Vagina (tissue), 2 donors: ENCODE data around the gene PRR13. TPM values are rescaled to one million over a fixed set of nuclear protein-coding genes. Genes with fewer than 3 reads are reported as not detected.
"Not testable (repeated sequence)": the region's sequence is repeated elsewhere in the genome, so short reads cannot be mapped to it uniquely, and the experiment has no call there.

Experiments
- DNase-seq, 2 donors: peaks; one replicate each; pipeline ENCODE4 v3.0.0-alpha.2; 2017; ENCODE audit errors: extremely low spot score in 2 of 2
- H3K27ac ChIP-seq: fragments of 200-600 bp; sonication (generic); one replicate; pipeline ENCODE4 v1.5.1; 2019
- H3K27me3 ChIP-seq: fragments of 200-600 bp; sonication (generic); one replicate; pipeline ENCODE4 v1.5.1; 2019
- H3K36me3 ChIP-seq, 2 donors: fragments of 200-600 bp; sonication (generic); one replicate each; pipeline ENCODE4 v1.5.1; 2017 to 2019
- H3K4me1 ChIP-seq: fragments of 200-600 bp; sonication (generic); one replicate; pipeline ENCODE4 v1.5.1; 2019
- H3K4me3 ChIP-seq, 2 donors: fragments of 200-600 bp; sonication (generic); 1 replicate in 1 of 2; 2 replicates in 1 of 2; pipeline ENCODE4 v1.5.1; 2016 to 2019
- H3K9me3 ChIP-seq: fragments of 200-600 bp; sonication (generic); one replicate; pipeline ENCODE4 v1.5.1; 2019
- POLR2A ChIP-seq, 2 donors: fragments of 450-650 bp; IDR thresholded peaks; one replicate each; pipeline ENCODE4 v1.6.1; 2017; ENCODE audit warnings: antibody characterized with exemption in 2 of 2, mild to moderate bottlenecking in 2 of 2, moderate library complexity in 2 of 2
- POLR2AphosphoS5 ChIP-seq, 2 donors: sonication (generic); formaldehyde crosslinking; IDR thresholded peaks; one replicate each; pipeline ENCODE4 v1.9.0; 2017; ENCODE audit warnings: antibody characterized with exemption in 2 of 2, mild to moderate bottlenecking in 2 of 2, low read depth in 1 of 2; ENCODE audit not compliant: insufficient read depth in 1 of 2
- intact Hi-C: fragments of 100-400 bp; cut with DNase I; formaldehyde crosslinking; loops from one replicate; pipeline ENCODE4 v1.15.1; 2023
- total RNA-seq: library from RNA; depleted of rRNA; stranded (reverse); fragments of >200 nt; gene quantifications from one replicate; pipeline ENCODE4 v1.2.3, GENCODE V29; 2016
- TF ChIP-seq, protein P1 (sequence below), 3 experiments: fragments of 450-650 bp in 2 of 3; fragments of 200-600 bp in 1 of 3; sonication (generic) in 1 of 3; IDR thresholded peaks; one replicate each; pipeline ENCODE4 v1.5.1; 2017 to 2019; ENCODE audit warnings: antibody characterized with exemption in 3 of 3, mild to moderate bottlenecking in 2 of 3, moderate library complexity in 2 of 3

The PRR13 gene
- total RNA-seq, 1 donor from 2014 or later = 54.0 TPM

- no peaks in the 10 kb centered on the region for H3K4me1 ChIP-seq
- intact Hi-C loops = no loop called here
- no peaks in the 10 kb centered on the region for H3K9me3 ChIP-seq
- TF ChIP-seq POLR2AphosphoS5 (IDR thresholded peaks at IDR 0.05; ENCODE audit: insufficient read depth in 1 of 2, low read depth in 1 of 2) (peak in 1 of 2 donors; percentile 46), POLR2A (IDR thresholded peaks at IDR 0.05) (no peak)
- TF ChIP-seq, protein P1, sequence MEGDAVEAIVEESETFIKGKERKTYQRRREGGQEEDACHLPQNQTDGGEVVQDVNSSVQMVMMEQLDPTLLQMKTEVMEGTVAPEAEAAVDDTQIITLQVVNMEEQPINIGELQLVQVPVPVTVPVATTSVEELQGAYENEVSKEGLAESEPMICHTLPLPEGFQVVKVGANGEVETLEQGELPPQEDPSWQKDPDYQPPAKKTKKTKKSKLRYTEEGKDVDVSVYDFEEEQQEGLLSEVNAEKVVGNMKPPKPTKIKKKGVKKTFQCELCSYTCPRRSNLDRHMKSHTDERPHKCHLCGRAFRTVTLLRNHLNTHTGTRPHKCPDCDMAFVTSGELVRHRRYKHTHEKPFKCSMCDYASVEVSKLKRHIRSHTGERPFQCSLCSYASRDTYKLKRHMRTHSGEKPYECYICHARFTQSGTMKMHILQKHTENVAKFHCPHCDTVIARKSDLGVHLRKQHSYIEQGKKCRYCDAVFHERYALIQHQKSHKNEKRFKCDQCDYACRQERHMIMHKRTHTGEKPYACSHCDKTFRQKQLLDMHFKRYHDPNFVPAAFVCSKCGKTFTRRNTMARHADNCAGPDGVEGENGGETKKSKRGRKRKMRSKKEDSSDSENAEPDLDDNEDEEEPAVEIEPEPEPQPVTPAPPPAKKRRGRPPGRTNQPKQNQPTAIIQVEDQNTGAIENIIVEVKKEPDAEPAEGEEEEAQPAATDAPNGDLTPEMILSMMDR (IDR thresholded peaks at IDR 0.05) = no peak
- no peak for DNase-seq
- H3K4me3 ChIP-seq = no peak overlapping the region
- no peaks in the 10 kb centered on the region for H3K27me3 ChIP-seq
- no peaks in the 10 kb centered on the region for H3K36me3 ChIP-seq
- H3K27ac ChIP-seq = no peak overlapping the region
These were observed 13.5 kb upstream of the PRR13 start for GRCh38 chr12:53427905-53428594.

- intact Hi-C loops = no loop called here
- Histone ChIP-seq H3K9me3 (no peaks in the 10 kb centered on the region), H3K36me3 (no peaks in the 10 kb centered on the region), H3K4me3 (no peak overlapping the region), H3K4me1 (no peaks in the 10 kb centered on the region), H3K27me3 (no peaks in the 10 kb centered on the region), H3K27ac (no peak overlapping the region)
- no peak for TF ChIP-seq POLR2AphosphoS5 (IDR thresholded peaks at IDR 0.05; ENCODE audit: insufficient read depth in 1 of 2, low read depth in 1 of 2)
- TF ChIP-seq POLR2A (IDR thresholded peaks at IDR 0.05) = no peak
- TF ChIP-seq, protein P1 (IDR thresholded peaks at IDR 0.05) = no peak
- no peak for DNase-seq
These were observed 12.8 kb upstream of the PRR13 start for GRCh38 chr12:53428741-53429140.

DNA sequence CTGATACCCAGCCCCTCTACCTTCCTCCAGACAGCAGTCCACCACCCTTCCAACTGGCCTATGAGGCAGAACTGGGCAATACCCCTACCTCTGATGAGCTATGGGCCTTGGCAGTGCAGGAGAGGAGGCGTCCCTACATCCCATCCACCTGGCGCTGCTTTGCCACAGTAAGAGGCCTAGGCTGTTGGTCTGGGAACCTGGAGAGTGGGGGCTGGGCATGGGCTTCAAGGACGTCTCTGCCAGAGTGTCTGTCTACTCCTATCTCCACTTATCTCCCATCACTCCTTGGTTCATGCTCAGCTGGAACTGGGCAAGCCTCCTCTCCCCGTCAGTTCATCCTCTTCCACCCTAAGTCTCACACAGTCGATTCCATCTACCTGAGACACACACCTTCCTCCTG is 11.4 kb upstream of the PRR13 start:
- Histone ChIP-seq H3K4me3 (no peak overlapping the region), H3K27ac (no peak overlapping the region), H3K27me3 (no peaks in the 10 kb centered on the region), H3K9me3 (no peaks in the 10 kb centered on the region), H3K36me3 (no peaks in the 10 kb centered on the region), H3K4me1 (no peaks in the 10 kb centered on the region)
- no peak for DNase-seq
- intact Hi-C loops = no loop called here
- TF ChIP-seq, protein P1 (IDR thresholded peaks at IDR 0.05) = no peak
- TF ChIP-seq POLR2AphosphoS5 (IDR thresholded peaks at IDR 0.05; ENCODE audit: insufficient read depth in 1 of 2, low read depth in 1 of 2) (no peak), POLR2A (IDR thresholded peaks at IDR 0.05) (no peak)

DNA sequence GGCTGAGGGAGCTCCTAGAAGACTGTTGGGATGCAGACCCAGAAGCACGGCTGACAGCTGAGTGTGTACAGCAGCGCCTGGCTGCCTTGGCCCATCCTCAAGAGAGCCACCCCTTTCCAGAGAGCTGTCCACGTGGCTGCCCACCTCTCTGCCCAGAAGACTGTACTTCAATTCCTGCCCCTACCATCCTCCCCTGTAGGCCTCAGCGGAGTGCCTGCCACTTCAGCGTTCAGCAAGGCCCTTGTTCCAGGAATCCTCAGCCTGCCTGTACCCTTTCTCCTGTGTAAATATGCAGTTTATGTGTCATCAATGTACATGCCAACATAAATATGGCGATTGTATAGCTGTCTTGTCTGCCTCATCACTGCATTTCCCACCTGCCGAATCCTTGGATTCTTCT is 10.3 kb upstream of the PRR13 start:
- DNase-seq = no peak
- no peaks in the 10 kb centered on the region for H3K27me3 ChIP-seq
- H3K4me3 ChIP-seq = no peak overlapping the region
- H3K36me3 ChIP-seq = no peaks in the 10 kb centered on the region
- H3K27ac ChIP-seq = no peak overlapping the region
- TF ChIP-seq POLR2A (IDR thresholded peaks at IDR 0.05) (no peak), POLR2AphosphoS5 (IDR thresholded peaks at IDR 0.05; ENCODE audit: insufficient read depth in 1 of 2, low read depth in 1 of 2) (no peak)
- TF ChIP-seq, protein P1 (IDR thresholded peaks at IDR 0.05) = no peak
- H3K4me1 ChIP-seq = no peaks in the 10 kb centered on the region
- no peaks in the 10 kb centered on the region for H3K9me3 ChIP-seq
- intact Hi-C loops = no loop called here

- H3K9me3 ChIP-seq, H3K4me1 ChIP-seq, H3K36me3 ChIP-seq, H3K27me3 ChIP-seq, H3K4me3 ChIP-seq, intact Hi-C loops, H3K27ac ChIP-seq, DNase-seq: not testable (repeated sequence)
These were observed 6.2 kb upstream of the PRR13 start for GRCh38 chr12:53435326-53435725.

GRCh38 chr12:53439582-53439981 is 2.0 kb upstream of the PRR13 start:
- DNase-seq, H3K27me3 ChIP-seq, intact Hi-C loops, H3K4me3 ChIP-seq, H3K9me3 ChIP-seq, H3K27ac ChIP-seq, H3K36me3 ChIP-seq: not testable (repeated sequence)
- peaks cover 28% of the 10 kb centered on the region for H3K4me1 ChIP-seq
